OCI-LY7 (cell line): ENCODE results near the gene AJUBA. TPM values are rescaled to one million over a fixed set of nuclear protein-coding genes. Genes with fewer than 3 reads are reported as not detected.

Experiments
- BruUV-seq: library from RNA; stranded (reverse); fragments of 400-500 nt; replicated peaks from 2 replicates; lab custom pipeline; 2021; lab: Mats Ljungman, UMichigan
- CTCF ChIA-PET: fragments of 300-600 bp; sonication (Branson Sonifier 250); formaldehyde crosslinking; loops from one replicate; lab custom pipeline; 2022; ENCODE audit warnings: antibody characterized with exemption; ENCODE audit not compliant: unreplicated experiment; lab: Charles Lee
- POLR2A ChIA-PET: fragments of 300-600 bp; sonication (Branson Sonifier 250); formaldehyde crosslinking; loops from one replicate; lab custom pipeline; 2022; ENCODE audit warnings: antibody characterized with exemption; lab: Charles Lee
- DNase-seq: peaks from one replicate; pipeline ENCODE4 v3.0.0-alpha.2; 2015; ENCODE audit warnings: low spot score
- H2AFZ ChIP-seq: fragments of 200-600 bp; sonication (generic), shearing (Covaris generic); 2 replicates; pipeline ENCODE4 v1.6.1; 2014; ENCODE audit warnings: mild to moderate bottlenecking, antibody characterized with exemption, low read length, moderate library complexity
- H3K27ac ChIP-seq: fragments of 200-600 bp; sonication (generic); 2 replicates; pipeline ENCODE4 v1.5.1; 2014; ENCODE audit warnings: mixed run types, low read depth, mild to moderate bottlenecking, moderate library complexity, low read length, inconsistent platforms; ENCODE audit not compliant: poor library complexity, severe bottlenecking
- H3K36me3 ChIP-seq: fragments of 200-600 bp; sonication (generic); 2 replicates; pipeline ENCODE4 v1.6.1; 2014; ENCODE audit warnings: mild to moderate bottlenecking, antibody characterized with exemption, low read length, moderate library complexity, mixed read lengths; ENCODE audit not compliant: insufficient read depth
- H3K4me1 ChIP-seq: fragments of 200-600 bp; sonication (generic); 2 replicates; pipeline ENCODE4 v1.5.1; 2014; ENCODE audit warnings: mild to moderate bottlenecking, low read length; ENCODE audit not compliant: insufficient read depth, poor library complexity, severe bottlenecking
- H3K4me2 ChIP-seq: fragments of 200-600 bp; sonication (generic); 2 replicates; pipeline ENCODE4 v1.6.1; 2014; ENCODE audit warnings: mild to moderate bottlenecking, low read length
- H3K4me3 ChIP-seq: fragments of 200-600 bp; sonication (generic); 2 replicates; pipeline ENCODE4 v1.5.1; 2014; ENCODE audit warnings: mild to moderate bottlenecking, low read depth, low read length; ENCODE audit not compliant: poor library complexity, severe bottlenecking
- H3K79me2 ChIP-seq: fragments of 200-600 bp; sonication (generic); 2 replicates; pipeline ENCODE4 v1.6.1; 2016; ENCODE audit warnings: low read depth, mild to moderate bottlenecking, low read length, moderate library complexity, mixed read lengths; ENCODE audit not compliant: insufficient read depth
- H3K9me2 ChIP-seq: fragments of 200-600 bp; sonication (generic); 2 replicates; pipeline ENCODE4 v1.6.1; 2016; ENCODE audit warnings: mild to moderate bottlenecking, low read length, mixed read lengths; ENCODE audit not compliant: insufficient read depth
- H3K9me3 ChIP-seq: fragments of 200-600 bp; sonication (generic); 2 replicates; pipeline ENCODE4 v1.6.1; 2014; ENCODE audit warnings: mild to moderate bottlenecking, mixed run types, low read length, mixed read lengths
- H4K20me1 ChIP-seq: fragments of 200-600 bp; sonication (generic); 2 replicates; pipeline ENCODE4 v1.6.1; 2014; ENCODE audit warnings: mild to moderate bottlenecking, antibody characterized with exemption, low read length, moderate library complexity, mixed read lengths; ENCODE audit not compliant: insufficient read depth
- EZH2phosphoT487 ChIP-seq: fragments of 200-600 bp; sonication (generic); IDR thresholded peaks from 2 replicates; pipeline ENCODE4 v1.6.1; 2018; ENCODE audit warnings: low read depth, borderline replicate concordance, mild to moderate bottlenecking, mixed run types, antibody characterized with exemption, low read length, moderate library complexity, mixed read lengths
- intact Hi-C: fragments of 100-400 bp; cut with micrococcal nuclease; formaldehyde crosslinking; loops from one replicate; pipeline ENCODE4 v1.10.0; 2022; ENCODE audit not compliant: unreplicated experiment
- total RNA-seq, 2 experiments: library from RNA; depleted of rRNA in 1 of 2; stranded (reverse); fragments of >200 nt in 1 of 2; shearing (Covaris generic) in 1 of 2; gene quantifications; 2 replicates each; pipeline ENCODE4 v1.2.3, GENCODE V29; 2014 to 2022
- TF ChIP-seq, protein P1 (sequence below): fragments of 200-600 bp; sonication (generic); conservative IDR thresholded peaks from 2 replicates; pipeline ENCODE4 v1.5.1; 2014; ENCODE audit warnings: mild to moderate bottlenecking, antibody characterized with exemption, low read length, moderate library complexity, mixed read lengths

Gene AJUBA
- total RNA-seq, 2 experiments from 2014 or later: 0.22 to 0.88 TPM

DNA sequence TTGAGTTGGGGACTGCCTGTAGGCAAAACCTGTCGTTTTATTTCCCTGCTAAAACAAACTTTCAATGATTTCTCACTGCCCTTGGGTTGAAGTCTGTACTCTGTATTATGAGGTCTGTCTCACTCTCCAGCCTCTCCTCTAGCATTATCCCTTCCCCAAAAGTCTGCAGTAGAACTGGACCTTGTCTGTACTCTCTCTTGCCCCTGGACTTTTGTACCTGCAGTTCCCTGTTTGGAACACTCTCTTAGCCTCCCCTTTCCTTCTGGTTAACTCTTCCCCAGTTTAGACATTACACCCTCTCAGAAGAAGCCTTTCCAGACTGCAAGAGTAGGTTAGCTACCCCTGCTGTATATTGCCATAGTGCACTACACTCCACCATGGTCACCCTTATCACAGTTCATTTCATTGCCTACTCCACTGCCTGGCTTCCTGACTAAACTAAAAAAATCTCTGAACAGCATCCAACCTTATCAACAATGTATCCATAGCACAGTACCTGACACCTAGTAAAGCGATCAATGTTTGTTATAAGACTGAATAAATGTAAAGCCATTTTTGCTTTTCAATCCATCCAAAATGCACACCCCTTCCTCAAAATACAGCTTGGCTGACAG is 3.6 kb upstream of the AJUBA start:
- no peak for DNase-seq
- H3K27ac ChIP-seq: no peak overlapping the region
- BruUV-seq: no TSS peak
- no peak overlapping the region for H2AFZ ChIP-seq
- no peaks in the 10 kb centered on the region for H3K9me2 ChIP-seq
- peaks cover 13% of the 10 kb centered on the region; the same call in 1 of the 2 replicates for H3K36me3 ChIP-seq
- no peak for TF ChIP-seq EZH2phosphoT487
- TF ChIP-seq, protein P1, sequence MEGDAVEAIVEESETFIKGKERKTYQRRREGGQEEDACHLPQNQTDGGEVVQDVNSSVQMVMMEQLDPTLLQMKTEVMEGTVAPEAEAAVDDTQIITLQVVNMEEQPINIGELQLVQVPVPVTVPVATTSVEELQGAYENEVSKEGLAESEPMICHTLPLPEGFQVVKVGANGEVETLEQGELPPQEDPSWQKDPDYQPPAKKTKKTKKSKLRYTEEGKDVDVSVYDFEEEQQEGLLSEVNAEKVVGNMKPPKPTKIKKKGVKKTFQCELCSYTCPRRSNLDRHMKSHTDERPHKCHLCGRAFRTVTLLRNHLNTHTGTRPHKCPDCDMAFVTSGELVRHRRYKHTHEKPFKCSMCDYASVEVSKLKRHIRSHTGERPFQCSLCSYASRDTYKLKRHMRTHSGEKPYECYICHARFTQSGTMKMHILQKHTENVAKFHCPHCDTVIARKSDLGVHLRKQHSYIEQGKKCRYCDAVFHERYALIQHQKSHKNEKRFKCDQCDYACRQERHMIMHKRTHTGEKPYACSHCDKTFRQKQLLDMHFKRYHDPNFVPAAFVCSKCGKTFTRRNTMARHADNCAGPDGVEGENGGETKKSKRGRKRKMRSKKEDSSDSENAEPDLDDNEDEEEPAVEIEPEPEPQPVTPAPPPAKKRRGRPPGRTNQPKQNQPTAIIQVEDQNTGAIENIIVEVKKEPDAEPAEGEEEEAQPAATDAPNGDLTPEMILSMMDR: no peak
- no peak overlapping the region for H3K4me3 ChIP-seq
- H4K20me1 ChIP-seq: no peaks in the 10 kb centered on the region
- ChIA-PET CTCF (interaction anchor here (0.5 to 2.1 kb wide), 22 partner anchors 9 to 106 kb away, joined by 3 to 12 read pairs (median 4); no protein-coding TSS in a partner anchor), POLR2A (interaction anchor here (0.6 to 1.5 kb wide), 12 partner anchors 10 to 115 kb away, joined by 3 to 6 read pairs (median 4); partner anchors contain the start of genes HAUS4 and LRP10)
- intact Hi-C loops: loop anchor here (1.0 to 5.0 kb wide), 3 partner anchors 13 to 201 kb away; no protein-coding TSS in a partner anchor
- H3K4me2 ChIP-seq: no peak overlapping the region
- H3K9me3 ChIP-seq: no peaks in the 10 kb centered on the region
- no peaks in the 10 kb centered on the region for H3K4me1 ChIP-seq
- no peaks in the 10 kb centered on the region for H3K79me2 ChIP-seq

DNA sequence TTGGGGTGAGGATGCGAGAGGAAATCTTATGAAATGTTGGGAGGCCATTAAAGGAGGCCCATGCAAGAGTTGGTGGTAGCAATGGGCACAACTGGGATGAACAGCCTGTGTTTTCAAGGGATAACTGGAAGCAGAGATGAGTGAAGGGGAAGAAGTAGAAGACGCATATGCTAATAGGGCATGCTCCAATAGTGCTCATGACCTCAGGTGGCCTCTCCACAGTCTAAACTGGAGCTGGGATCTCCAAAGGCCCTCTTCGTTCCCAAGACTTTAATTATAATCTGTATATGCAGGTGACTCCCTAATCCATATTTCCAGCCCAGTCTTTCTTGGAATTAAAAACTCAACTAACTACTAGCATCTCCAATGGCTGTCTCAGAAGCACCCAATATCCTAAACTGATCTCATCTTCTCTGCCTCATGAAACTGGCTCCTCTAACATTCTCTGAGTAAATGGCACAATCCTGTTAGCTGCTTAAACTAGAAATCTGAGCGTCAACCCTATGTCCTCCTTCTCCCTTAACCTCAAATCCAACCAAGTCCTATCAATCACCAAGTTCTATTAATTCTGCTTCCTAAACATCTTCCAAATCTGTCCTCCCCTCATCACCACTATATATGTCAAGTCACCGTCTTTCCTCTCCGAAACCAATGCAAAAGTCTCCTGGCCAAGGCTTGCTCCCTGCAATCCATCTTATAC is 2.8 kb upstream of the AJUBA start:
- intact Hi-C loops: loop anchor here (5.0 kb wide), 1 partner anchor 202 kb away; no protein-coding TSS in a partner anchor
- CTCF ChIA-PET: interaction anchor here (1.5 to 2.1 kb wide), 4 partner anchors 10 to 77 kb away, joined by 4 to 8 read pairs (median 7); no protein-coding TSS in a partner anchor
- no TSS peak for BruUV-seq

More for the DNA sequence above, 2.8 kb upstream of the AJUBA start:
- TF ChIP-seq EZH2phosphoT487: no peak
- TF ChIP-seq, protein P1: no peak
- Histone ChIP-seq H3K9me3 (no peaks in the 10 kb centered on the region), H3K9me2 (no peaks in the 10 kb centered on the region), H3K79me2 (no peaks in the 10 kb centered on the region), H2AFZ (no peak overlapping the region), H3K4me1 (no peaks in the 10 kb centered on the region), H3K27ac (no peak overlapping the region), H3K4me2 (no peak overlapping the region), H3K4me3 (no peak overlapping the region), H4K20me1 (no peaks in the 10 kb centered on the region), H3K36me3 (peaks cover 13% of the 10 kb centered on the region; the same call in 1 of the 2 replicates)
- POLR2A ChIA-PET: interaction anchor here (0.9 kb wide), 1 partner anchor 14 kb away, joined by 3 read pairs; no protein-coding TSS in a partner anchor
- DNase-seq: no peak
